Parathyroid adenoma (tissue), 2 donors: ENCODE measurements around the gene FGFR2.

ENCODE experiments used
- H2AFZ ChIP-seq: fragments of 300-600 bp; sonication (generic); one replicate; pipeline ENCODE4 v1.7.0; 2017; ENCODE audit warnings: antibody characterized with exemption, mild to moderate bottlenecking
- H3K27ac ChIP-seq: fragments of 300-600 bp; sonication (generic); one replicate; pipeline ENCODE4 v1.7.0; 2017
- H3K27me3 ChIP-seq: fragments of 300-600 bp; sonication (generic); one replicate; pipeline ENCODE4 v1.7.0; 2017; ENCODE audit warnings: low read length; ENCODE audit not compliant: control insufficient read depth, insufficient read depth
- H3K36me3 ChIP-seq: fragments of 300-600 bp; sonication (generic); one replicate; pipeline ENCODE4 v1.7.0; 2017; ENCODE audit warnings: low read length; ENCODE audit not compliant: control insufficient read depth, insufficient read depth
- H3K4me1 ChIP-seq: fragments of 300-600 bp; sonication (generic); one replicate; pipeline ENCODE4 v1.7.0; 2017; ENCODE audit warnings: control low read depth
- H3K4me2 ChIP-seq: fragments of 300-600 bp; sonication (generic); one replicate; pipeline ENCODE4 v1.7.0; 2017; ENCODE audit warnings: low read length
- H3K4me3 ChIP-seq: fragments of 300-600 bp; sonication (generic); one replicate; pipeline ENCODE4 v1.7.0; 2017; ENCODE audit warnings: low read depth, low read length
- H3K79me2 ChIP-seq: fragments of 300-600 bp; sonication (generic); one replicate; pipeline ENCODE4 v1.7.0; 2017; ENCODE audit warnings: control low read depth
- H3K9ac ChIP-seq: fragments of 300-600 bp; sonication (generic); one replicate; pipeline ENCODE4 v1.7.0; 2017; ENCODE audit warnings: mild to moderate bottlenecking
- H3K9me3 ChIP-seq: fragments of 300-600 bp; sonication (generic); one replicate; pipeline ENCODE4 v1.7.0; 2017; ENCODE audit warnings: low read length; ENCODE audit not compliant: control insufficient read depth
- CTCF ChIP-seq: fragments of 300-600 bp; sonication (generic); IDR thresholded peaks from one replicate; pipeline ENCODE4 v1.7.0; 2017; ENCODE audit warnings: antibody characterized with exemption, mild to moderate bottlenecking
- donor health status: primary hyperparathyroidism.

FGFR2 gene

GRCh38 chr10:121566755-121567154, 31.5 kb downstream of the FGFR2 start:
- no peaks in the 10 kb centered on the region for H3K36me3 ChIP-seq
- no peaks in the 10 kb centered on the region for H3K27me3 ChIP-seq
- no peaks in the 10 kb centered on the region for H3K9me3 ChIP-seq
- no peaks in the 10 kb centered on the region for H3K79me2 ChIP-seq
- H3K4me3 ChIP-seq = no peak overlapping the region
- H3K4me1 ChIP-seq = no peaks in the 10 kb centered on the region
- no peak overlapping the region for H3K9ac ChIP-seq
- no peak for TF ChIP-seq CTCF
- no peak overlapping the region for H3K4me2 ChIP-seq
- no peak overlapping the region for H2AFZ ChIP-seq
- no peak overlapping the region for H3K27ac ChIP-seq

- H3K4me1 ChIP-seq = peaks cover 19% of the 10 kb centered on the region
- H3K27ac ChIP-seq = no peak overlapping the region
- no peaks in the 10 kb centered on the region for H3K27me3 ChIP-seq
- TF ChIP-seq CTCF = no peak
- H3K36me3 ChIP-seq = no peaks in the 10 kb centered on the region
- H2AFZ ChIP-seq = no peak overlapping the region
- no peaks in the 10 kb centered on the region for H3K79me2 ChIP-seq
- no peaks in the 10 kb centered on the region for H3K9me3 ChIP-seq
- no peak overlapping the region for H3K9ac ChIP-seq
- H3K4me2 ChIP-seq = no peak overlapping the region
- H3K4me3 ChIP-seq = no peak overlapping the region
Observed at GRCh38 chr10:121559326-121560026, 38.8 kb downstream of the FGFR2 start.

GRCh38 chr10:121558238-121558637, 40.0 kb downstream of the FGFR2 start:
- H3K4me3 ChIP-seq = no peak overlapping the region
- no peak overlapping the region for H2AFZ ChIP-seq
- H3K79me2 ChIP-seq = no peaks in the 10 kb centered on the region
- H3K36me3 ChIP-seq = no peaks in the 10 kb centered on the region
- no peak for TF ChIP-seq CTCF
- no peak overlapping the region for H3K9ac ChIP-seq
- no peak overlapping the region for H3K27ac ChIP-seq
- no peaks in the 10 kb centered on the region for H3K9me3 ChIP-seq
- H3K27me3 ChIP-seq = no peaks in the 10 kb centered on the region
- no peak overlapping the region for H3K4me2 ChIP-seq
- H3K4me1 ChIP-seq = peaks cover 26% of the 10 kb centered on the region

GRCh38 chr10:121556918-121557573, 41.2 kb downstream of the FGFR2 start:
- Histone ChIP-seq H3K4me1 (peaks cover 26% of the 10 kb centered on the region), H3K4me2 (peak overlapping the region; percentile 15), H3K27me3 (no peaks in the 10 kb centered on the region), H3K36me3 (no peaks in the 10 kb centered on the region), H3K9ac (no peak overlapping the region), H2AFZ (no peak overlapping the region), H3K9me3 (no peaks in the 10 kb centered on the region), H3K79me2 (no peaks in the 10 kb centered on the region), H3K4me3 (no peak overlapping the region), H3K27ac (no peak overlapping the region)
- TF ChIP-seq CTCF = no peak
